ENCODE measurements around the gene MAGEA8. TPM values are rescaled to one million over a fixed set of nuclear protein-coding genes. Genes with fewer than 3 reads are reported as not detected.
"Not testable (repeated sequence)": the region's sequence is repeated elsewhere in the genome, so short reads cannot be mapped to it uniquely, and the experiment has no call there.

Gene MAGEA8
- total RNA-seq, 1 donor = not detected

GRCh38 chrX:149916745-149917392 is 35.9 kb downstream of the MAGEA8 start:
- Histone ChIP-seq H3K79me2 (ENCODE audit: insufficient read depth, low read length) (no peaks in the 10 kb centered on the region), H3K27ac (ENCODE audit: low read depth, low read length) (no peak overlapping the region), H3K4me3 (ENCODE audit: insufficient read depth, low read length) (no peak overlapping the region), H3K36me3 (ENCODE audit: insufficient read depth, low read length) (no peaks in the 10 kb centered on the region), H2AFZ (ENCODE audit: low read length) (no peak overlapping the region), H3K4me1 (ENCODE audit: insufficient read depth, low read length) (no peaks in the 10 kb centered on the region), H3K27me3 (ENCODE audit: insufficient read depth, low read length) (no peaks in the 10 kb centered on the region), H3K9me3 (ENCODE audit: low read depth, low read length) (no peaks in the 10 kb centered on the region), H3K4me2 (ENCODE audit: insufficient read depth, low read length) (no peak overlapping the region), H4K20me1 (ENCODE audit: insufficient read depth, low read length) (no peaks in the 10 kb centered on the region)
- TF ChIP-seq CTCF (IDR thresholded peaks at IDR 0.05; ENCODE audit: extremely low read depth, low read depth, low read length) = no peak
- DNase-seq (ENCODE audit: insufficient read length, low spot score, missing footprints) = no peak

GRCh38 chrX:149923836-149924235 is 42.9 kb downstream of the MAGEA8 start:
- H4K20me1 ChIP-seq (ENCODE audit: insufficient read depth, low read length); H3K27me3 ChIP-seq (ENCODE audit: insufficient read depth, low read length); H2AFZ ChIP-seq (ENCODE audit: low read length); H3K79me2 ChIP-seq (ENCODE audit: insufficient read depth, low read length); H3K4me2 ChIP-seq (ENCODE audit: insufficient read depth, low read length); DNase-seq (ENCODE audit: insufficient read length, low spot score, missing footprints); H3K9me3 ChIP-seq (ENCODE audit: low read depth, low read length); H3K4me3 ChIP-seq (ENCODE audit: insufficient read depth, low read length); H3K27ac ChIP-seq (ENCODE audit: low read depth, low read length); H3K36me3 ChIP-seq (ENCODE audit: insufficient read depth, low read length); H3K4me1 ChIP-seq (ENCODE audit: insufficient read depth, low read length): not testable (repeated sequence)

- H4K20me1 ChIP-seq (ENCODE audit: insufficient read depth, low read length); DNase-seq (ENCODE audit: insufficient read length, low spot score, missing footprints); H3K27me3 ChIP-seq (ENCODE audit: insufficient read depth, low read length): not testable (repeated sequence)
Measured at GRCh38 chrX:149924434-149924833, 43.5 kb downstream of the MAGEA8 start.

GRCh38 chrX:149927245-149927963 is 46.4 kb downstream of the MAGEA8 start:
- not testable (repeated sequence) for H3K4me3 ChIP-seq (ENCODE audit: insufficient read depth, low read length); H3K4me1 ChIP-seq (ENCODE audit: insufficient read depth, low read length); H3K79me2 ChIP-seq (ENCODE audit: insufficient read depth, low read length); H3K9me3 ChIP-seq (ENCODE audit: low read depth, low read length); H3K36me3 ChIP-seq (ENCODE audit: insufficient read depth, low read length); DNase-seq (ENCODE audit: insufficient read length, low spot score, missing footprints); H3K27ac ChIP-seq (ENCODE audit: low read depth, low read length); H4K20me1 ChIP-seq (ENCODE audit: insufficient read depth, low read length); H2AFZ ChIP-seq (ENCODE audit: low read length); H3K27me3 ChIP-seq (ENCODE audit: insufficient read depth, low read length); H3K4me2 ChIP-seq (ENCODE audit: insufficient read depth, low read length)

More at GRCh38 chrX:149924434-149924833, 43.5 kb downstream of the MAGEA8 start:
- H3K4me3 ChIP-seq (ENCODE audit: insufficient read depth, low read length); H3K9me3 ChIP-seq (ENCODE audit: low read depth, low read length); H3K4me2 ChIP-seq (ENCODE audit: insufficient read depth, low read length); H3K79me2 ChIP-seq (ENCODE audit: insufficient read depth, low read length); H3K4me1 ChIP-seq (ENCODE audit: insufficient read depth, low read length); H3K27ac ChIP-seq (ENCODE audit: low read depth, low read length); H2AFZ ChIP-seq (ENCODE audit: low read length); H3K36me3 ChIP-seq (ENCODE audit: insufficient read depth, low read length): not testable (repeated sequence)

- H3K4me1 ChIP-seq (ENCODE audit: insufficient read depth, low read length); H3K9me3 ChIP-seq (ENCODE audit: low read depth, low read length); DNase-seq (ENCODE audit: insufficient read length, low spot score, missing footprints); H3K4me2 ChIP-seq (ENCODE audit: insufficient read depth, low read length); H3K4me3 ChIP-seq (ENCODE audit: insufficient read depth, low read length); H3K36me3 ChIP-seq (ENCODE audit: insufficient read depth, low read length); H4K20me1 ChIP-seq (ENCODE audit: insufficient read depth, low read length); H3K79me2 ChIP-seq (ENCODE audit: insufficient read depth, low read length); H2AFZ ChIP-seq (ENCODE audit: low read length); H3K27ac ChIP-seq (ENCODE audit: low read depth, low read length); H3K27me3 ChIP-seq (ENCODE audit: insufficient read depth, low read length): not testable (repeated sequence)
Measured at GRCh38 chrX:149927964-149928258, 46.9 kb downstream of the MAGEA8 start.

GRCh38 chrX:149928635-149929034 is 47.7 kb downstream of the MAGEA8 start:
- H2AFZ ChIP-seq (ENCODE audit: low read length); H3K27ac ChIP-seq (ENCODE audit: low read depth, low read length); H3K36me3 ChIP-seq (ENCODE audit: insufficient read depth, low read length); DNase-seq (ENCODE audit: insufficient read length, low spot score, missing footprints); H3K79me2 ChIP-seq (ENCODE audit: insufficient read depth, low read length); H3K9me3 ChIP-seq (ENCODE audit: low read depth, low read length); H3K4me2 ChIP-seq (ENCODE audit: insufficient read depth, low read length); H3K4me3 ChIP-seq (ENCODE audit: insufficient read depth, low read length); H4K20me1 ChIP-seq (ENCODE audit: insufficient read depth, low read length); H3K4me1 ChIP-seq (ENCODE audit: insufficient read depth, low read length); H3K27me3 ChIP-seq (ENCODE audit: insufficient read depth, low read length): not testable (repeated sequence)

GRCh38 chrX:149929400-149929799 is 48.4 kb downstream of the MAGEA8 start, which contains the start of gene HSFX4:
TSS of gene HSFX4 (plus strand) at chrX:149929573. CDS start at chrX:149929645, 72 bp downstream.
- not testable (repeated sequence) for H3K4me1 ChIP-seq (ENCODE audit: insufficient read depth, low read length); H3K79me2 ChIP-seq (ENCODE audit: insufficient read depth, low read length); DNase-seq (ENCODE audit: insufficient read length, low spot score, missing footprints); H3K9me3 ChIP-seq (ENCODE audit: low read depth, low read length); H3K4me2 ChIP-seq (ENCODE audit: insufficient read depth, low read length); H3K36me3 ChIP-seq (ENCODE audit: insufficient read depth, low read length); H2AFZ ChIP-seq (ENCODE audit: low read length); H3K27me3 ChIP-seq (ENCODE audit: insufficient read depth, low read length); H3K27ac ChIP-seq (ENCODE audit: low read depth, low read length); H3K4me3 ChIP-seq (ENCODE audit: insufficient read depth, low read length); H4K20me1 ChIP-seq (ENCODE audit: insufficient read depth, low read length)

GRCh38 chrX:149931355-149931754 is 50.4 kb downstream of the MAGEA8 start:
- H3K9me3 ChIP-seq (ENCODE audit: low read depth, low read length); H3K4me3 ChIP-seq (ENCODE audit: insufficient read depth, low read length); H2AFZ ChIP-seq (ENCODE audit: low read length); H4K20me1 ChIP-seq (ENCODE audit: insufficient read depth, low read length); H3K4me2 ChIP-seq (ENCODE audit: insufficient read depth, low read length); H3K27me3 ChIP-seq (ENCODE audit: insufficient read depth, low read length); H3K79me2 ChIP-seq (ENCODE audit: insufficient read depth, low read length); H3K27ac ChIP-seq (ENCODE audit: low read depth, low read length); H3K36me3 ChIP-seq (ENCODE audit: insufficient read depth, low read length); H3K4me1 ChIP-seq (ENCODE audit: insufficient read depth, low read length); DNase-seq (ENCODE audit: insufficient read length, low spot score, missing footprints): not testable (repeated sequence)

Measured in osteoblast (primary cell).